SU-DHL-6 (cell line): ENCODE data around the gene PDLIM4.

Experiments used
- CTCF ChIP-seq: fragments of 200-600 bp; sonication (generic); IDR thresholded peaks from one replicate; pipeline ENCODE4 v1.5.1; 2017; ENCODE audit warnings: antibody characterized with exemption, mild to moderate bottlenecking, low read length, moderate library complexity; ENCODE audit not compliant: insufficient read depth, poor library complexity, severe bottlenecking
- EZH2phosphoT487 ChIP-seq: fragments of 200-600 bp; sonication (generic), shearing (Covaris generic); conservative IDR thresholded peaks from 2 replicates; pipeline ENCODE4 v1.6.1; 2018; ENCODE audit warnings: mild to moderate bottlenecking, antibody characterized with exemption, low read length, moderate library complexity, mixed read lengths

- no peak for TF ChIP-seq CTCF
- no peak for TF ChIP-seq EZH2phosphoT487
Observed at GRCh38 chr5:132275367-132276220, 18.1 kb downstream of the PDLIM4 start.
